BE2C (cell line): Measurements from ENCODE around the gene GNAI2.
"Not testable (repeated sequence)": the region's sequence is repeated elsewhere in the genome, so short reads cannot be mapped to it uniquely, and the experiment has no call there.

ENCODE experiments used
- DNase-seq: peaks from one replicate; pipeline ENCODE4 v3.0.0-alpha.2; 2020
- H3K27me3 ChIP-seq: fragments of 250-450 bp; sonication (Bioruptor Pico); 2 replicates; pipeline ENCODE4 v1.5.1; 2020; ENCODE audit warnings: mild to moderate bottlenecking
- H3K36me3 ChIP-seq: fragments of 250-450 bp; sonication (Bioruptor Pico); 2 replicates; pipeline ENCODE4 v1.5.1; 2020; ENCODE audit warnings: mild to moderate bottlenecking
- H3K4me1 ChIP-seq: fragments of 250-450 bp; sonication (Bioruptor Pico); 2 replicates; pipeline ENCODE4 v1.5.1; 2020
- H3K4me3 ChIP-seq: 2 replicates; pipeline ENCODE4 v1.5.1; 2011; ENCODE audit warnings: low read depth, low read length
- H3K9me3 ChIP-seq: fragments of 250-450 bp; sonication (Bioruptor Pico); 2 replicates; pipeline ENCODE4 v1.5.1; 2020
- TF ChIP-seq, protein P1 (sequence below): IDR thresholded peaks from 2 replicates; pipeline ENCODE4 v1.5.1; 2012; ENCODE audit warnings: mild to moderate bottlenecking, low read depth, low read length

The GNAI2 gene

DNA sequence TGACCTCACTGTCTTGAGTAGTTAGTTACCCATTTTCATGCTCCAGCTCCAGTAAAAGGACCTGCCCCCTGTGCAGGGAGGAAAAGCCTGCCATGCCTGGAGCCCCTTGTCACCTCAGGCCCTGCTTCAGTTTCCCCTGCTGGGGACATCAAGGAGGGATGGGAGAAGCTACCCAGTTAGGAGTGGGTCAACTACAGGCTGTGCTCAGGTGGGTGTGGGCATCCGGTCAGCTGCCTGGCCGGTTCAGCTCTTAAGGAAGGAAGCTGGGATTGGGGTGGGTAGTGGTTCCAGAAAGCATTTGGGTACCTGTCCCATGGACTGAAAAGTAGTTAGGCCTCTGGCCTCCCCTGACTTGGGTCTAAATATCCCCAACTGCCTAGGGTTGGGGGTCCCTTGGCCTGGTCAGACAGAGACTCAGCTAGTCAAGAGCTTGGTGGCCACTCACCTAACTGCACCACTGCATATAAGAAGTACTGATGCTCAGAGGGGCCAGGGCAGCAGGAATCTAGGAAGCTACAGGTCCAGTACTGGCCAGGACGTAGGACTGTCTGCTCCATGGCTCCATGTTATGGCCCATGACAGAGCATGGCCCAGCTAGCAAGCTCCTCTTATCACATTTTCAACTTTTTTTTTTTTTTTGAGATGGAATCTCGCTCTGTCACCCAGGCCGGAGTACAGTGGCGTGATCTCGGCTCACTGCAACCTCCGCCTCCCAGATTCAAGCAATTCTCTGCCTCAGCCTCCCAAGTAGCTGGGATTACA lies 43.4 kb downstream of the GNAI2 start:
- no peak for DNase-seq
- TF ChIP-seq, protein P1, sequence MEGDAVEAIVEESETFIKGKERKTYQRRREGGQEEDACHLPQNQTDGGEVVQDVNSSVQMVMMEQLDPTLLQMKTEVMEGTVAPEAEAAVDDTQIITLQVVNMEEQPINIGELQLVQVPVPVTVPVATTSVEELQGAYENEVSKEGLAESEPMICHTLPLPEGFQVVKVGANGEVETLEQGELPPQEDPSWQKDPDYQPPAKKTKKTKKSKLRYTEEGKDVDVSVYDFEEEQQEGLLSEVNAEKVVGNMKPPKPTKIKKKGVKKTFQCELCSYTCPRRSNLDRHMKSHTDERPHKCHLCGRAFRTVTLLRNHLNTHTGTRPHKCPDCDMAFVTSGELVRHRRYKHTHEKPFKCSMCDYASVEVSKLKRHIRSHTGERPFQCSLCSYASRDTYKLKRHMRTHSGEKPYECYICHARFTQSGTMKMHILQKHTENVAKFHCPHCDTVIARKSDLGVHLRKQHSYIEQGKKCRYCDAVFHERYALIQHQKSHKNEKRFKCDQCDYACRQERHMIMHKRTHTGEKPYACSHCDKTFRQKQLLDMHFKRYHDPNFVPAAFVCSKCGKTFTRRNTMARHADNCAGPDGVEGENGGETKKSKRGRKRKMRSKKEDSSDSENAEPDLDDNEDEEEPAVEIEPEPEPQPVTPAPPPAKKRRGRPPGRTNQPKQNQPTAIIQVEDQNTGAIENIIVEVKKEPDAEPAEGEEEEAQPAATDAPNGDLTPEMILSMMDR = no peak
- peaks cover 28% of the 10 kb centered on the region for H3K27me3 ChIP-seq
- H3K36me3 ChIP-seq = no peaks in the 10 kb centered on the region
- H3K4me1 ChIP-seq = no peaks in the 10 kb centered on the region
- H3K9me3 ChIP-seq = no peaks in the 10 kb centered on the region
- no peak overlapping the region for H3K4me3 ChIP-seq

DNA sequence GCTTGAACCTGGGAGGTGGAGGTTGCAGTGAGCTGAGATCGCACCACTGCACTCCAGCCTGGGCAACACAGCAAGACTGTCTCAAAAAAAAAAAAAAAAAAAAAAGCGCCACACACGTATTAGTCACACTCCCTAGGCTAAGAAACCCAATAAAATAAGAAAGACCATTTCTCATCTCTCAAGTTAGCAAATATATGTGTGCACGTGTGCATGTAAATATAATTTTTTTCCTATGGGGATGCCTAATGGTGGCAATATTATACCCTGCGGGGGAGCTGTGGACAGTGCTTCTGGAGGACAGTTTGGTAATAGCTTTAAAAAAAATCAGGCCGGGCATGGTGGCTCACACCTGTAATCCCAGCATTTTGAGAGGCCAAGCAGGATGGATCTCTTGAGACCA lies 48.1 kb downstream of the GNAI2 start:
- not testable (repeated sequence) for H3K4me3 ChIP-seq, H3K9me3 ChIP-seq, H3K27me3 ChIP-seq, DNase-seq, H3K4me1 ChIP-seq
- peaks cover 14% of the 10 kb centered on the region for H3K36me3 ChIP-seq

DNA sequence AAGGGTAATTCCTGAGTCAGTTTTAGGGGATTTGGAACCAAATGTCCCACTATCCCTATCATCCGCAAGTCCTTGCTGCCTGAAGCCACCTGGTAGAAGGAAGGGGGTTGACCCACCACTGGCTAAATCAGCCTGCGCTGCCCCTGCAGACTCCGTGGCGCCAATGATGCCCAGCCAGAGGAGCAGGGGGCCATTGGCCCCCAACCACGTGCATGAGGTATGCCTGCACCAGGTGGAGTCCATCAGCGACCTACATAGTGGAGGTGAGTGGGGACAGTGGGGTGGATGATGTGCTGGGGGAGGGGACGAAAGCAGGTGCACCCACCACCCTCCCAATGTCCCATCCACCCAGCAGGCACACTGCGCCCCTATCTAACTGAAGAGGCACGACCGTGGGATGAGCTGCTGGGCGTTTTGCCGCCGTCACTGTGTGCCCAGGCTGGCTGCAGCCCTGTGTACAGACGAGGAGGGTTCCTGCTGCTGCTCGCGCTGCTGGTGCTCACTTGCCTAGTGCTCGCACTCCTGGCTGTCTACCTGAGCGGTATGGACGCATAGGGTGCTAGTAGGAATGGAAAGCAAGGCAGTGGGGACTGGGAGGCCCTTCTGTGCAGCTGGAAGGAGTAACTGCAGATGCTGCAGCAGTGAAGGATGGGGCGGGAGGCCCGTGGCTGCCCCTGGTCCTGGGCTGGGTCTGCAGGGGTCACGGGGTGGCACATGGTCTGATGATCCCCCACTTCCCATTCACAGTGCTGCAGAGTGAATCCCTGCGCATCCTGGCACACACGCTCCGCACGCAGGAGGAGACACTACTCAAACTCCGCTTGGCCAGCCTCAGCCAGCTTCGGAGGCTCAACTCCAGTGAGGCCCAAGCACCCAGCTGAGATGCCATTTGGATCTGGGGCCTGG lies 50.6 kb downstream of the GNAI2 start:
- no peak for DNase-seq
- Histone ChIP-seq H3K27me3 (no peaks in the 10 kb centered on the region), H3K36me3 (peaks cover 27% of the 10 kb centered on the region), H3K9me3 (no peaks in the 10 kb centered on the region), H3K4me3 (no peak overlapping the region), H3K4me1 (no peaks in the 10 kb centered on the region)
- TF ChIP-seq, protein P1 = no peak

DNA sequence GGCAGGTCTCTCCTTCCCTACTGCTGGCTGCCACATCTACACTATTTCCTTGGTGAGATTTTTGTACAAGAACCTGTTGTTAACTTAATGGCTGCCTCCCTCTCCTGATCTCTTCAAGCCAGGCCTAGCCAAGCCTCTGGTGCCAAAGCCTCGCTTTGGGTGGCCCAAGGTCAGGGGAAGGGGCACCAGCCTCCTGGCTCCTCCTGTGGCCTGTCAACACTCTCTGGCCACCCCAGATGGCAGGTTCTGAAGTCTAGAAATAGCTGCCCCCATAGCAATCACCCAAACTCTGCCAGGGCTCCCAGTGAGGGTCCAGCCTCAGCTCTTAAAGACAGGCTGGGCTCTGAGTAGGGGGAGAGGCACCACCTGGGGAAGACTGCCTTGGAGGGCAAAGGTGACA lies 51.3 kb downstream of the GNAI2 start:
- no peak for DNase-seq
- Histone ChIP-seq H3K4me3 (no peak overlapping the region), H3K27me3 (no peaks in the 10 kb centered on the region), H3K36me3 (peaks cover 27% of the 10 kb centered on the region), H3K9me3 (no peaks in the 10 kb centered on the region), H3K4me1 (no peaks in the 10 kb centered on the region)
- TF ChIP-seq, protein P1 = no peak

DNA sequence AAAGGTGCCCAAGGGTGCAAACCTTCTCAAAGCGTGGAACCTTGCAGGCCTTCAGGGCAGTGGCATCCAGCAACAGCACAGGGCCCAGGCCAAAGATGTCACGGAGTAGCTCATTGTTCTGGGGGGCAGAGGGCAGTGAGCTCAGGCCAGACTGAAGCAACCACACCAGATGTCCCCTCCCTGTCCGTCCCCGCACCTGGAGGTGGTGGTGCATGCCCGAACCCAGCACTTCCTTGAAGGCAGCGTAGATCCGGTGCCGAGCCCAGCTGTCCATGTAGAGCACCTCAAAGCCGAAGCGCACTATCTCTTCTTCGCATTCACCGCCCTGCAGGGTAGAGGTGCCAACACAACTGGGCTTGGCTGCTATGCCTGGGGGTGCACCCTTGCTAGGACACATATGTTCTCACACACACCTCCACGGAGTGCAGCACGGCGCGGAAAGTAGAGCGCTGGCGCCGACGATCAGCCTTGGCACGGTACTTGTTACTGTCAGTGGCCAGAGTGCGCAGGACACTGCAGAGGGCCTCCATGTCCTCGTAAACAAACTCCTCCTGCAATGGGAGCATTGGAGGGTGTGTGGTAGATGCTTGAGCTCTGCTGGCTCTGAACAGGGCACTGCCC lies 52.5 kb downstream of the GNAI2 start:
- TF ChIP-seq, protein P1 = no peak
- Histone ChIP-seq H3K4me1 (no peaks in the 10 kb centered on the region), H3K4me3 (no peak overlapping the region), H3K27me3 (no peaks in the 10 kb centered on the region), H3K36me3 (peaks cover 27% of the 10 kb centered on the region), H3K9me3 (no peaks in the 10 kb centered on the region)
- no peak for DNase-seq

DNA sequence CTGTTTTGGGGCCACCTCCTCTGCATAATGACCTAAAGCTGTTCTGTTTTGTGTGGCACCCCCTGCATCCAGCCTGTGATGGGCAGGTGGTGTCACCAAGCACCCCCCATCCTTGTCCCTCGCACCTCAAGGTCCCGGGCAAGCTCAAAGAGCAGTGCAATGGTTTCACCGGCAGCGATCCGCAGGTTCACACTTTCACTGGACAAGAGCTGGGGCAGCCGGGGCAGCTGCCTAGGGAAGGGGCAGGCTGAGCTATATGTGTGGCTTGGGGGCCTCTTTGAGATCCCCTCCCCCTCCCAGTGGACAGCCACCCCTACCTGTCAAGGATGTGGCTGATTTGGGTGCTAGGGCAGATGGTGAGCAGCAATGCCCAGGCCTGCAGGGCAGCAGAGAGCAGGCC lies 53.1 kb downstream of the GNAI2 start:
- H3K36me3 ChIP-seq = peaks cover 27% of the 10 kb centered on the region
- H3K4me3 ChIP-seq = no peak overlapping the region
- no peaks in the 10 kb centered on the region for H3K4me1 ChIP-seq
- DNase-seq = no peak
- H3K9me3 ChIP-seq = no peaks in the 10 kb centered on the region
- no peaks in the 10 kb centered on the region for H3K27me3 ChIP-seq
- TF ChIP-seq, protein P1 = no peak
